WERI-Rb-1 (cell line): ENCODE measurements around the gene CDK6.

Source experiments
- DNase-seq: peaks from one replicate; pipeline ENCODE4 v3.0.0-alpha.2; 2020
- H3K27ac ChIP-seq: fragments of 250-450 bp; sonication (Bioruptor Pico); 2 replicates; pipeline ENCODE4 v1.5.1; 2020; ENCODE audit warnings: mild to moderate bottlenecking, moderate library complexity
- H3K27me3 ChIP-seq: fragments of 250-450 bp; sonication (Bioruptor Pico); 2 replicates; pipeline ENCODE4 v1.5.1; 2021; ENCODE audit warnings: mild to moderate bottlenecking, low read depth, moderate library complexity; ENCODE audit not compliant: insufficient read depth, severe bottlenecking
- H3K36me3 ChIP-seq: fragments of 250-450 bp; sonication (Bioruptor Pico); 2 replicates; pipeline ENCODE4 v1.5.1; 2020; ENCODE audit warnings: mild to moderate bottlenecking, moderate library complexity
- H3K4me3 ChIP-seq: 2 replicates; pipeline ENCODE4 v1.5.1; 2011; ENCODE audit warnings: low read depth, mild to moderate bottlenecking, control low read depth, low read length
- H3K9me3 ChIP-seq: fragments of 250-450 bp; sonication (Bioruptor Pico); 2 replicates; pipeline ENCODE4 v1.5.1; 2021; ENCODE audit warnings: mild to moderate bottlenecking, moderate library complexity; ENCODE audit not compliant: severe bottlenecking
- TF ChIP-seq, protein P1 (sequence below): IDR thresholded peaks from 2 replicates; pipeline ENCODE4 v1.5.1; 2011; ENCODE audit warnings: low read depth, mild to moderate bottlenecking, control low read depth, inconsistent platforms, low read length

Gene CDK6

DNA sequence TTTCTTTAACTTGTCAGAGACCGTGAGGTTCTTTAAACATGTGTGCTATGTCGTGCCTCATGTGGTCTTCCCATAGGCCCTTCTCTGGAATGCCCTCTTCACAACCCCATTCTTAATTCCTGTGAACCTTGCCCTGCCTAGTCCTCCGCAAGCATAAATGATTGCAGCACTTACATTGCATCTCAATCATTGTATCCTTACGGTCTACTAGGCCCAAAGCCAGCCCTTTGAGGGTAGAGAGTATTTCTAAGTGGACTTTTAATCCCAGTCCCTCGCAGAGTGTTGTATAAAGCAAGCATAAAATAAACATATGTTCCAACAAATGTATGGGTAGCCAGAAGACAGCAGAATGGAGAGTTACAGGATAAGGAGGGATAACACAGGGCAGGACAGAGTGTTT lies 154.0 kb downstream of the CDK6 start:
- Histone ChIP-seq H3K27ac (no peak overlapping the region), H3K9me3 (no peaks in the 10 kb centered on the region), H3K27me3 (no peaks in the 10 kb centered on the region), H3K4me3 (no peak overlapping the region), H3K36me3 (no peaks in the 10 kb centered on the region)
- DNase-seq = no peak
- TF ChIP-seq, protein P1, sequence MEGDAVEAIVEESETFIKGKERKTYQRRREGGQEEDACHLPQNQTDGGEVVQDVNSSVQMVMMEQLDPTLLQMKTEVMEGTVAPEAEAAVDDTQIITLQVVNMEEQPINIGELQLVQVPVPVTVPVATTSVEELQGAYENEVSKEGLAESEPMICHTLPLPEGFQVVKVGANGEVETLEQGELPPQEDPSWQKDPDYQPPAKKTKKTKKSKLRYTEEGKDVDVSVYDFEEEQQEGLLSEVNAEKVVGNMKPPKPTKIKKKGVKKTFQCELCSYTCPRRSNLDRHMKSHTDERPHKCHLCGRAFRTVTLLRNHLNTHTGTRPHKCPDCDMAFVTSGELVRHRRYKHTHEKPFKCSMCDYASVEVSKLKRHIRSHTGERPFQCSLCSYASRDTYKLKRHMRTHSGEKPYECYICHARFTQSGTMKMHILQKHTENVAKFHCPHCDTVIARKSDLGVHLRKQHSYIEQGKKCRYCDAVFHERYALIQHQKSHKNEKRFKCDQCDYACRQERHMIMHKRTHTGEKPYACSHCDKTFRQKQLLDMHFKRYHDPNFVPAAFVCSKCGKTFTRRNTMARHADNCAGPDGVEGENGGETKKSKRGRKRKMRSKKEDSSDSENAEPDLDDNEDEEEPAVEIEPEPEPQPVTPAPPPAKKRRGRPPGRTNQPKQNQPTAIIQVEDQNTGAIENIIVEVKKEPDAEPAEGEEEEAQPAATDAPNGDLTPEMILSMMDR = no peak

DNA sequence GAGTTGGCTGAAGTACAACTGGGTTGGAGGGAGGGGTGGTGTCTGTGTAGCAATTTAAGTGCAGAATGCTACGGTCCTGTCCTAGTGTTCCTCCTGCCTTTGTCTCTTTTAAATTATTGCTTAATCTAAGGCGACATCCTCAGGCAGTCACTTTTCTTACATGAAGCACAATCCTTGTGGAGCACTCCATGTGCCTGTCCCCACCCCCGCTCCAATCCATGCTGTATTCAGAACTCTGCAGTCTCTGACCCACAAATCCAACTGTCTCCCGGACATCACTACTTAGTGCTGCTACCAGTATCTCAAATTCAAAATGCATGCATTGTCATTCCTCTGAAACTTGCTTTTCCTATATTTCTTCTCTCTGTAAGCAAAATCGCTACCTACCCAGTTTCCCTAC lies 154.7 kb downstream of the CDK6 start:
- Histone ChIP-seq H3K36me3 (no peaks in the 10 kb centered on the region), H3K27me3 (no peaks in the 10 kb centered on the region), H3K27ac (no peak overlapping the region), H3K4me3 (no peak overlapping the region), H3K9me3 (no peaks in the 10 kb centered on the region)
- TF ChIP-seq, protein P1 = no peak
- no peak for DNase-seq

DNA sequence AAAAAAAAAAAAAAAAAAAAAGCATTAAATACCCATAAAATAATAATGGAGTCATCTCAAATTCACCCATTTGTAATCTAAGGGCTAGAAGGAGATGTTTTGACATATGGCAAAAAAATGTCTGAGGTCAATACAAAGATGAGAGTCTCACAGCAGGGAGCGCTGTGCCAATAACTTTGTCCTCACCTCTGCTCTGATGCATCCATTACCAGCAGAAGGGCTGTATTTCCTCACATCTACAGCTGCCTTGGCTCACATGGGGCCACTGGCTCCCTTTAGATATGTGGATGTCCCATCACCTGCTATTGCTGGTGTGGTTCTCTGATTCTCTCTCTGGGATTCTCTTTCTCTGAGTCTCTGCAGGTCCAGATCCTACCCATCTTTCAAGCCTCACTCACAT lies 155.9 kb downstream of the CDK6 start:
- Histone ChIP-seq H3K27me3 (no peaks in the 10 kb centered on the region), H3K9me3 (no peaks in the 10 kb centered on the region), H3K4me3 (no peak overlapping the region), H3K27ac (no peak overlapping the region), H3K36me3 (no peaks in the 10 kb centered on the region)
- DNase-seq = no peak
- TF ChIP-seq, protein P1 = no peak

DNA sequence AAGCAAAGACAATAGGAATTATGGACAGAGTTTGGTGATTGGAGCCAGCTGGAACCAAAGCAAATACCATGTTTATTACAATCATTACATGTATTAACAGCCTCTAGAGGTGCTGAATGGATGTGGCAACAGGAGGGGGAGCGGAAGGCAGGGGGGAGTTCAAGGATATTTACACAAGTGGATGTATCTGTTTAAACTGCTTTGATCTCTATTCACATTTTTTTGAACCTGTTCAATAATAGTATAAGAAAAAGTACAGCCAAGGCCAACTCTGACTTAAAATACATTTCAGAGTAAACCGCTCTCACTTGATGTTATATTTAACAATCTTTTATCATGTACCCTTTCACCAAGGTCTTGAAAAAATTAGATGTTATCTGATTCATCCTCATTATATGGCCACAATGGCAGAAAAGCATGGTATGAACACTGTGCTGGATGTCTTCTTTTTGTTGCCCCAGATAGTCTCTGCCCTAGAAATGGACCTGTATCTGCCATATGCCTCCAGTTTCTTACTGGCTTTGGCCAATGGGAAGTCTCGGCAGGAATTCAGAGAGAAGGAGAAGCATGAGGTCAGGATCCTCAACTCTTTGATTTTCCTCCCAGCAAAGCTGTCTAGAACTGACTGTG lies 158.0 kb downstream of the CDK6 start:
- Histone ChIP-seq H3K36me3 (no peaks in the 10 kb centered on the region), H3K9me3 (no peaks in the 10 kb centered on the region)
- DNase-seq = no peak

DNA sequence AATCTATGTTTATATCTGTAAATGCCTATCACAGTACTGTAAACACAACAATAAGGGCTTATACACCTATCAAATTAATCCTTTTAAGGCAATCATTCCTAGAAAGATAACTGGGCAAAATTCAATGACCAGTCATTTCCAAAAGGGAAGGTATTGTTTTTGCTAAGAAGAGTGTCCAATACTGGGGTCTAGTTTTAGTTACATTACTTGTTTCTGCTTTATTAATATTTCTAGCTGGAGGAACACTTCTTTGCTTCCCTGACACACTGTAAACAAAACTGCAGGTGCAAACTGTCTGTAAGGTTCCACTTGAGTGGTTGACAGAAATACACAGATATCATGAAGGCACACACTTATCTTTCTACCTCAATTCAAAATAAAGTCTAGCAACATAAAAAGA lies 162.0 kb downstream of the CDK6 start:
- H3K9me3 ChIP-seq = no peaks in the 10 kb centered on the region
- H3K27ac ChIP-seq = no peak overlapping the region
- no peaks in the 10 kb centered on the region for H3K27me3 ChIP-seq
- no peaks in the 10 kb centered on the region for H3K36me3 ChIP-seq
- no peak overlapping the region for H3K4me3 ChIP-seq
- TF ChIP-seq, protein P1 = no peak
- no peak for DNase-seq

More for the DNA sequence above, 158.0 kb downstream of the CDK6 start:
- Histone ChIP-seq H3K27me3 (no peaks in the 10 kb centered on the region), H3K4me3 (no peak overlapping the region), H3K27ac (no peak overlapping the region)
- TF ChIP-seq, protein P1 = no peak
